Brain microvascular endothelial cell (primary cell): ENCODE results near the gene SYNDIG1L.

Experiments used
- DNase-seq: peaks from one replicate; pipeline ENCODE4 v3.0.0-alpha.2; 2020
- H3K27ac ChIP-seq: fragments of 250-450 bp; sonication (Bioruptor Pico); 2 replicates; pipeline ENCODE4 v1.5.1; 2020; ENCODE audit warnings: mild to moderate bottlenecking, moderate library complexity
- H3K27me3 ChIP-seq: fragments of 250-450 bp; sonication (Bioruptor Pico); replicated peaks from 2 replicates; pipeline ENCODE4 v1.5.1; 2020; ENCODE audit warnings: mild to moderate bottlenecking
- H3K36me3 ChIP-seq: fragments of 250-450 bp; sonication (Bioruptor Pico); replicated peaks from 2 replicates; pipeline ENCODE4 v1.5.1; 2020; ENCODE audit warnings: mild to moderate bottlenecking
- H3K4me3 ChIP-seq: 2 replicates; pipeline ENCODE4 v1.5.1; 2011; ENCODE audit warnings: low read depth, mild to moderate bottlenecking, control low read depth, low read length, moderate library complexity
- CTCF ChIP-seq: IDR thresholded peaks from 2 replicates; pipeline ENCODE4 v1.5.1; 2011; ENCODE audit warnings: low read depth, mild to moderate bottlenecking, moderate library complexity, low read length, control low read depth, inconsistent platforms; ENCODE audit errors: missing control alignments
- in situ Hi-C: cut with HindIII; loops from 2 replicates; pipeline ENCODE4 v1.10.0; 2017; ENCODE audit warnings: low sequenced_read_pairs, low pct_ligation_motif_present

SYNDIG1L gene

GRCh38 chr14:74400919-74401503 is 25.0 kb downstream of the SYNDIG1L start:
- no peaks in the 10 kb centered on the region for H3K36me3 ChIP-seq
- H3K27ac ChIP-seq, result no peak overlapping the region
- in situ Hi-C loops, result no loop called here
- no peak overlapping the region for H3K4me3 ChIP-seq
- H3K27me3 ChIP-seq, result peaks cover 12% of the 10 kb centered on the region
- no peak for DNase-seq
- no peak for TF ChIP-seq CTCF

GRCh38 chr14:74400031-74400685 is 25.9 kb downstream of the SYNDIG1L start:
- in situ Hi-C loops, result no loop called here
- Histone ChIP-seq H3K36me3 (no peaks in the 10 kb centered on the region), H3K27ac (no peak overlapping the region), H3K27me3 (peaks cover 15% of the 10 kb centered on the region), H3K4me3 (no peak overlapping the region)
- peak; percentile 1 for DNase-seq
- peak; percentile 43 for TF ChIP-seq CTCF

- Histone ChIP-seq H3K27ac (no peak overlapping the region), H3K4me3 (no peak overlapping the region), H3K27me3 (peaks cover 15% of the 10 kb centered on the region), H3K36me3 (no peaks in the 10 kb centered on the region)
- in situ Hi-C loops, result no loop called here
- no peak for TF ChIP-seq CTCF
- DNase-seq, result no peak
Measured at GRCh38 chr14:74395094-74395493, 30.9 kb downstream of the SYNDIG1L start.

GRCh38 chr14:74394549-74394948 is 31.5 kb downstream of the SYNDIG1L start:
- no peak for TF ChIP-seq CTCF
- no peak overlapping the region for H3K27ac ChIP-seq
- peaks cover 10% of the 10 kb centered on the region for H3K27me3 ChIP-seq
- H3K36me3 ChIP-seq, result no peaks in the 10 kb centered on the region
- H3K4me3 ChIP-seq, result no peak overlapping the region
- no peak for DNase-seq
- in situ Hi-C loops, result no loop called here

GRCh38 chr14:74392616-74393570 is 33.1 kb downstream of the SYNDIG1L start:
- H3K4me3 ChIP-seq, result no peak overlapping the region
- peaks cover 5% of the 10 kb centered on the region for H3K27me3 ChIP-seq

More at GRCh38 chr14:74392616-74393570, 33.1 kb downstream of the SYNDIG1L start:
- H3K27ac ChIP-seq, result no peak overlapping the region
- no peaks in the 10 kb centered on the region for H3K36me3 ChIP-seq
- in situ Hi-C loops, result no loop called here
- no peak for TF ChIP-seq CTCF
- no peak for DNase-seq
